Activated B cell treated with CpG ODN at 0.5 μM for 24 hours (primary cell): Measurements from ENCODE around the gene RCAN3. TPM values are rescaled to one million over a fixed set of nuclear protein-coding genes. Genes with fewer than 3 reads are reported as not detected.
"Not testable (repeated sequence)": the region's sequence is repeated elsewhere in the genome, so short reads cannot be mapped to it uniquely, and the experiment has no call there.

ENCODE experiments used
- ATAC-seq: fragments of 200-7000 bp; cut with Tn5 transposase; one replicate; pipeline ENCODE4 v1.10.0; 2021; ENCODE audit warnings: low read depth, mild to moderate bottlenecking, moderate library complexity
- CTCF ChIA-PET: fragments of 350-600 bp; sonication (Branson Sonifier 250); formaldehyde crosslinking; loops from one replicate; lab custom pipeline; 2021; ENCODE audit warnings: antibody characterized with exemption; lab: Charles Lee
- POLR2A ChIA-PET: fragments of 350-600 bp; sonication (Branson Sonifier 250); formaldehyde crosslinking; loops from one replicate; lab custom pipeline; 2021; ENCODE audit warnings: antibody characterized with exemption; lab: Charles Lee
- DNase-seq: peaks from one replicate; pipeline ENCODE4 v3.0.0; 2022
- H3K27ac Mint-ChIP-seq: one replicate; pipeline ENCODE4 v1.8.0; 2020; ENCODE audit warnings: mixed read lengths
- H3K27me3 Mint-ChIP-seq: one replicate; pipeline ENCODE4 v1.8.0; 2021; ENCODE audit warnings: mixed read lengths
- H3K36me3 Mint-ChIP-seq: one replicate; pipeline ENCODE4 v1.8.0; 2021; ENCODE audit warnings: low read depth, mixed read lengths
- H3K4me1 Mint-ChIP-seq: one replicate; pipeline ENCODE4 v1.8.0; 2021; ENCODE audit warnings: mixed read lengths
- H3K4me3 Mint-ChIP-seq: one replicate; pipeline ENCODE4 v1.8.0; 2020; ENCODE audit warnings: mild to moderate bottlenecking, mixed read lengths
- H3K9me3 Mint-ChIP-seq: one replicate; pipeline ENCODE4 v1.8.0; 2020; ENCODE audit warnings: mixed read lengths
- CTCF ChIP-seq: fragments of 200-600 bp; IDR thresholded peaks from one replicate; pipeline ENCODE4 v1.8.0; 2022; ENCODE audit warnings: antibody characterized with exemption, mild to moderate bottlenecking
- intact Hi-C: fragments of 100-400 bp; cut with micrococcal nuclease; formaldehyde crosslinking; loops from one replicate; pipeline ENCODE4 v1.15.1; 2024
- total RNA-seq: library from RNA; stranded (reverse); gene quantifications from 2 replicates; pipeline ENCODE4 v1.2.3, GENCODE V29; 2022

The RCAN3 gene
- total RNA-seq, 1 donor from 2014 or later, result 23.6 TPM

GRCh38 chr1:24484199-24484598 lies 18.4 kb upstream of the RCAN3 start:
- POLR2A ChIA-PET, result interaction anchor here (0.8 to 2.1 kb wide), 2 partner anchors 18 to 51 kb away, joined by 3 to 17 read pairs; partner anchors contain the start of gene RCAN3
- Mint-ChIP-seq H3K9me3 (peaks cover 2% of the 10 kb centered on the region), H3K36me3 (no peaks in the 10 kb centered on the region), H3K27ac (peak overlapping the region; percentile 47), H3K27me3 (no peaks in the 10 kb centered on the region), H3K4me1 (peaks cover 55% of the 10 kb centered on the region), H3K4me3 (no peak overlapping the region)
- CTCF ChIA-PET, result interaction anchor here (0.8 kb wide), 1 partner anchor 69 kb away, joined by 3 read pairs; the partner anchor contains the start of gene NIPAL3
- no peak for TF ChIP-seq CTCF
- intact Hi-C loops, result loop anchor here (5.0 kb wide), 1 partner anchor 67 kb away; the partner anchor contains the start of gene NIPAL3
- ATAC-seq (no peak), DNase-seq (no peak)

GRCh38 chr1:24486331-24487065 lies 16.1 kb upstream of the RCAN3 start:
- Mint-ChIP-seq H3K27ac (peak overlapping the region; percentile 24), H3K9me3 (peaks cover 6% of the 10 kb centered on the region), H3K4me3 (no peak overlapping the region), H3K4me1 (peaks cover 39% of the 10 kb centered on the region), H3K36me3 (no peaks in the 10 kb centered on the region), H3K27me3 (no peaks in the 10 kb centered on the region)
- DNase-seq (no peak), ATAC-seq (no peak)
- ChIA-PET POLR2A (interaction anchor here (0.8 to 1.6 kb wide), 2 partner anchors 15 to 49 kb away, joined by 4 to 11 read pairs; partner anchors contain the start of gene RCAN3), CTCF (interaction anchor here (0.6 to 0.7 kb wide), 2 partner anchors 39 to 112 kb away, joined by 3 read pairs; no protein-coding TSS in a partner anchor)
- no peak for TF ChIP-seq CTCF
- intact Hi-C loops, result no loop called here

GRCh38 chr1:24487455-24487854 lies 15.2 kb upstream of the RCAN3 start:
- ChIA-PET CTCF (interaction anchor here (0.6 to 0.7 kb wide), 2 partner anchors 38 to 42 kb away, joined by 3 to 6 read pairs; no protein-coding TSS in a partner anchor), POLR2A (interaction anchor here (1.3 kb wide), 1 partner anchor 15 kb away, joined by 9 read pairs; the partner anchor contains the start of gene RCAN3)
- no peaks in the 10 kb centered on the region for H3K27me3 Mint-ChIP-seq
- intact Hi-C loops, result no loop called here
- DNase-seq, result no peak
- ATAC-seq, result no peak
- H3K9me3 Mint-ChIP-seq, result peaks cover 6% of the 10 kb centered on the region
- H3K27ac Mint-ChIP-seq, result peak overlapping the region; percentile 46
- no peak for TF ChIP-seq CTCF
- no peaks in the 10 kb centered on the region for H3K36me3 Mint-ChIP-seq
- peaks cover 30% of the 10 kb centered on the region for H3K4me1 Mint-ChIP-seq
- H3K4me3 Mint-ChIP-seq, result no peak overlapping the region

GRCh38 chr1:24488159-24488558 lies 14.5 kb upstream of the RCAN3 start:
- Mint-ChIP-seq H3K27ac (peak overlapping the region; percentile 81), H3K4me3 (peak overlapping the region; percentile 36), H3K4me1 (peaks cover 25% of the 10 kb centered on the region)
- ChIA-PET POLR2A (interaction anchor here (1.3 kb wide), 1 partner anchor 14 kb away, joined by 9 read pairs; the partner anchor contains the start of gene RCAN3), CTCF (interaction anchor here (0.6 kb wide), 1 partner anchor 41 kb away, joined by 6 read pairs; no protein-coding TSS in a partner anchor)
- ATAC-seq, result peak; percentile 72
- H3K9me3 Mint-ChIP-seq, DNase-seq, H3K27me3 Mint-ChIP-seq, H3K36me3 Mint-ChIP-seq: not testable (repeated sequence)
- intact Hi-C loops, result loop anchor here (1.0 kb wide), 2 partner anchors 14 to 48 kb away; partner anchors contain the start of gene RCAN3

- no peak for ATAC-seq
- intact Hi-C loops, result no loop called here
- H3K27me3 Mint-ChIP-seq, result no peaks in the 10 kb centered on the region
- no peak for TF ChIP-seq CTCF
- H3K4me3 Mint-ChIP-seq, result no peak overlapping the region
- POLR2A ChIA-PET, result interaction anchor here (1.2 kb wide), 1 partner anchor 46 kb away, joined by 3 read pairs; no protein-coding TSS in a partner anchor
- CTCF ChIA-PET, result no interaction called here
- peaks cover 19% of the 10 kb centered on the region for H3K4me1 Mint-ChIP-seq
- H3K36me3 Mint-ChIP-seq, result no peaks in the 10 kb centered on the region
- peaks cover 6% of the 10 kb centered on the region for H3K9me3 Mint-ChIP-seq
- no peak overlapping the region for H3K27ac Mint-ChIP-seq
- no peak for DNase-seq
Measured at GRCh38 chr1:24489674-24490073, 13.0 kb upstream of the RCAN3 start.
